A549 (cell line): ENCODE data around the gene POLD4. TPM values are rescaled to one million over a fixed set of nuclear protein-coding genes. Genes with fewer than 3 reads are reported as not detected.

Source experiments
- ATAC-seq, 2 experiments: fragments of 200-7000 bp in 1 of 2; fragments of >200 bp in 1 of 2; cut with Nextera tagmentation in 1 of 2; cut with Tn5 transposase in 1 of 2; 3 replicates each; pipeline versions ENCODE4 v1.8.0 to v1.9.1; 2018 to 2020; ENCODE audit warnings: mild to moderate bottlenecking in 1 of 2, moderate library complexity in 1 of 2
- CTCF ChIA-PET: fragments of 300-600 bp; sonication (Branson Sonifier 250); formaldehyde crosslinking; extraction: SDS; loops from one replicate; lab custom pipeline; 2021; ENCODE audit warnings: antibody characterized with exemption, inconsistent platforms; lab: Yijun Ruan, JAX
- POLR2A ChIA-PET: fragments of 350-600 bp; formaldehyde crosslinking; extraction: SDS; loops from one replicate; lab custom pipeline; 2021; ENCODE audit warnings: antibody characterized with exemption, inconsistent platforms; lab: Yijun Ruan, JAX
- DNase-seq, 2 experiments: peaks; one replicate each; pipeline versions ENCODE4 v3.0.0 to v3.0.0-alpha.2; 2011 to 2016; ENCODE audit warnings: low read depth in 1 of 2, low spot score in 1 of 2
- FAIRE-seq: peaks from 2 replicates; lab custom pipeline; 2011; peaks lifted over from hg19 to GRCh38; lab: Jason Lieb, UNC
- H3K27ac ChIP-seq, 2 experiments: fragments of >200 bp; sonication (Bioruptor Twin); formaldehyde crosslinking; 3 replicates each; pipeline ENCODE4 v1.5.1; 2016 to 2017
- H3K4me1 ChIP-seq: fragments of >200 bp; sonication (Bioruptor Twin); formaldehyde crosslinking; 3 replicates; pipeline ENCODE4 v1.6.1; 2016
- H3K4me2 ChIP-seq: fragments of >200 bp; sonication (Bioruptor Twin); formaldehyde crosslinking; 3 replicates; pipeline ENCODE4 v1.6.1; 2016
- H3K4me3 ChIP-seq: fragments of >200 bp; sonication (Bioruptor Twin); formaldehyde crosslinking; 3 replicates; pipeline ENCODE4 v1.5.1; 2016
- H3K9me3 ChIP-seq: fragments of >200 bp; sonication (Bioruptor Twin); formaldehyde crosslinking; 3 replicates; pipeline ENCODE4 v1.6.1; 2016
- BHLHE40 ChIP-seq: IDR thresholded peaks from 2 replicates; pipeline ENCODE4 v1.6.1; 2012; ENCODE audit warnings: low read depth, low read length, inconsistent platforms
- CEBPB ChIP-seq, 2 experiments: fragments of >200 bp in 1 of 2; sonication (Bioruptor Twin) in 1 of 2; formaldehyde crosslinking in 1 of 2; IDR thresholded peaks; 2 replicates each; pipeline ENCODE4 v1.6.1; 2012 to 2016
- CHD4 ChIP-seq: fragments of 200-600 bp; sonication (generic); IDR thresholded peaks from 2 replicates; pipeline ENCODE4 v1.6.1; 2016; ENCODE audit warnings: antibody characterized with exemption, mild to moderate bottlenecking, borderline replicate concordance
- CTCF ChIP-seq: fragments of >200 bp; sonication (Bioruptor Twin); formaldehyde crosslinking; IDR thresholded peaks from 3 replicates; pipeline ENCODE4 v1.5.1; 2016
- EHF ChIP-seq: fragments of 250-450 bp; sonication (Bioruptor Pico); IDR thresholded peaks from 2 replicates; pipeline ENCODE4 v1.5.0; 2020; ENCODE audit warnings: mild to moderate bottlenecking
- EHMT2 ChIP-seq: fragments of 200-600 bp; sonication (generic); IDR thresholded peaks from 2 replicates; pipeline ENCODE4 v1.6.1; 2016; ENCODE audit warnings: antibody characterized with exemption, low read depth, mild to moderate bottlenecking, moderate library complexity
- EP300 ChIP-seq, 2 experiments: fragments of >200 bp; sonication (Bioruptor Twin); formaldehyde crosslinking; IDR thresholded peaks; 2 replicates in 1 of 2; 3 replicates in 1 of 2; pipeline ENCODE4 v1.6.1; 2016 to 2017
- FOSL2 ChIP-seq, 2 experiments: fragments of 450-650 bp in 1 of 2; fragments of >200 bp in 1 of 2; sonication (Bioruptor Twin) in 1 of 2; formaldehyde crosslinking; IDR thresholded peaks; 2 replicates each; pipeline versions ENCODE4 v1.5.0 to v1.6.1; 2016 to 2020; ENCODE audit warnings: mild to moderate bottlenecking in 1 of 2, moderate library complexity in 1 of 2
- GATA3 ChIP-seq: IDR thresholded peaks from 2 replicates; pipeline ENCODE4 v1.6.1; 2012; ENCODE audit warnings: borderline replicate concordance
- HOXA7 ChIP-seq: fragments of 250-450 bp; sonication (Bioruptor Pico); IDR thresholded peaks from 2 replicates; pipeline ENCODE4 v1.5.0; 2020; ENCODE audit warnings: mild to moderate bottlenecking, moderate library complexity
- HOXB13 ChIP-seq: fragments of 250-450 bp; sonication (Bioruptor Pico); IDR thresholded peaks from 2 replicates; pipeline ENCODE4 v1.5.0; 2020; ENCODE audit warnings: low read depth, mild to moderate bottlenecking, moderate library complexity
- JUN ChIP-seq, 2 experiments: fragments of >200 bp; sonication (Bioruptor Twin); formaldehyde crosslinking; IDR thresholded peaks; 2 replicates in 1 of 2; 3 replicates in 1 of 2; pipeline ENCODE4 v1.6.1; 2016 to 2017
- JUNB ChIP-seq: fragments of >200 bp; sonication (Bioruptor Twin); formaldehyde crosslinking; IDR thresholded peaks from 2 replicates; pipeline ENCODE4 v1.6.1; 2016
- KDM1A ChIP-seq: fragments of 200-600 bp; sonication (generic); IDR thresholded peaks from 2 replicates; pipeline ENCODE4 v1.6.1; 2016; ENCODE audit warnings: low read depth, mild to moderate bottlenecking
- KDM5A ChIP-seq: fragments of 200-600 bp; sonication (generic); IDR thresholded peaks from 2 replicates; pipeline ENCODE4 v1.6.1; 2016; ENCODE audit warnings: antibody characterized with exemption, mild to moderate bottlenecking
- MAX ChIP-seq: IDR thresholded peaks from 2 replicates; pipeline ENCODE4 v1.6.1; 2012
- MYC ChIP-seq: IDR thresholded peaks from 2 replicates; pipeline ENCODE4 v1.6.1; 2012; ENCODE audit warnings: mild to moderate bottlenecking, inconsistent platforms, low read length, improper control_type of control experiment, borderline replicate concordance
- NPAS2 ChIP-seq: fragments of 250-450 bp; sonication (Bioruptor Pico); IDR thresholded peaks from 2 replicates; pipeline ENCODE4 v1.8.0; 2022; ENCODE audit warnings: mild to moderate bottlenecking, moderate library complexity, borderline replicate concordance
- POLR2AphosphoS2 ChIP-seq: conservative IDR thresholded peaks from 2 replicates; pipeline ENCODE4 v1.6.1; 2012; ENCODE audit warnings: low read length, improper control_type of control experiment, inconsistent platforms
- RAD21 ChIP-seq, 2 experiments: fragments of >200 bp in 1 of 2; sonication (Bioruptor Twin) in 1 of 2; formaldehyde crosslinking in 1 of 2; IDR thresholded peaks in 1 of 2; conservative IDR thresholded peaks in 1 of 2; 2 replicates in 1 of 2; 3 replicates in 1 of 2; pipeline ENCODE4 v1.6.1; 2012 to 2018; ENCODE audit warnings: inconsistent platforms in 1 of 2
- RCOR1 ChIP-seq: fragments of 150-350 bp; IDR thresholded peaks from 2 replicates; pipeline ENCODE4 v1.6.1; 2014; ENCODE audit warnings: antibody characterized with exemption, low read length, low read depth
- SMC3 ChIP-seq: fragments of >200 bp; sonication (Bioruptor Twin); formaldehyde crosslinking; IDR thresholded peaks from 3 replicates; pipeline ENCODE4 v1.6.1; 2018; ENCODE audit warnings: inconsistent platforms
- TFCP2L1 ChIP-seq: fragments of 250-450 bp; sonication (Bioruptor Pico); IDR thresholded peaks from 2 replicates; pipeline ENCODE4 v1.5.0; 2021; ENCODE audit warnings: mild to moderate bottlenecking
- ZFP36 ChIP-seq: fragments of 450-650 bp; IDR thresholded peaks from 2 replicates; pipeline ENCODE4 v1.6.1; 2014; ENCODE audit warnings: borderline replicate concordance; ENCODE audit not compliant: partially characterized antibody
- ZNF302 ChIP-seq: fragments of 250-450 bp; sonication (Bioruptor Pico); IDR thresholded peaks from 2 replicates; pipeline ENCODE4 v1.9.0; 2021; ENCODE audit warnings: inconsistent platforms, mild to moderate bottlenecking, moderate library complexity
- ZSCAN20 ChIP-seq: fragments of 250-450 bp; sonication (Bioruptor Pico); IDR thresholded peaks from 2 replicates; pipeline ENCODE4 v1.8.0; 2022; ENCODE audit warnings: mild to moderate bottlenecking, moderate library complexity
- WGBS: methylation state at CpG from one replicate; pipeline ENCODE4 v1.1.6; 2017; ENCODE audit errors: missing lambda C conversion rate; 5-methylcytosine and 5-hydroxymethylcytosine counted together
- polyA plus RNA-seq, 4 experiments: library from polyadenylated mRNA; depleted of rRNA in 3 of 4; stranded (reverse); fragments of >200 nt; fragmentation: RNase III in 1 of 4; extraction: RNeasy Plus Mini Kit Qiagen cat#74134 plus additional on column Dnase treatment in 1 of 4; gene quantifications; 2 replicates in 3 of 4; 3 replicates in 1 of 4; pipeline ENCODE4 v1.2.3, GENCODE V29; 2011 to 2017

POLD4 gene
- polyA plus RNA-seq, 2 of the 4 experiments (the other 2 are of a cell fraction), result 140 to 148 TPM

- TF ChIP-seq POLR2AphosphoS2 (no peak), GATA3 (no peak), TFCP2L1 (CRISPR knock-in tag) (no peak), CHD4 (no peak), RCOR1 (no peak), CEBPB (IDR thresholded peaks at IDR 0.05) (no peak), HOXA7 (CRISPR knock-in tag) (no peak), JUNB (no peak), FOSL2 (IDR thresholded peaks at IDR 0.05) (no peak), FOSL2 (CRISPR knock-in tag; IDR thresholded peaks at IDR 0.05) (no peak)
- TF ChIP-seq, all 56 proteins: peak for 0
Observed at GRCh38 chr11:67387518-67387917, 34.2 kb upstream of the POLD4 start (continued).

- ChIA-PET CTCF (interaction anchor here (1.3 to 46.2 kb wide), 5 partner anchors 5 to 69 kb away, joined by 3 to 1913 read pairs (median 626); partner anchors contain the start of genes CLCF1, POLD4, PPP1CA and RAD9A), POLR2A (interaction anchor here (0.6 kb wide), 1 partner anchor 121 kb away, joined by 3 read pairs; the partner anchor contains the start of gene CDK2AP2)
- TF ChIP-seq KDM1A (no peak), HOXB13 (CRISPR knock-in tag) (no peak), EP300 (IDR thresholded peaks at IDR 0.05) (no peak)
- Histone ChIP-seq H3K4me2 (no peak overlapping the region), H3K9me3 (no peaks in the 10 kb centered on the region), H3K4me3 (no peak overlapping the region), H3K27ac (peak overlapping the region in 1 of 2 experiments; percentile 62; a peak in 3 of 6 replicates), H3K4me1 (peaks cover 43% of the 10 kb centered on the region)
- no peak for DNase-seq
- 67% methylated on average over 9 of the region's 9 CpGs for WGBS
- FAIRE-seq, result no peak
- no peak for ATAC-seq
Observed at GRCh38 chr11:67387069-67387468, 33.7 kb upstream of the POLD4 start.

- peaks cover 58% of the 10 kb centered on the region for H3K4me1 ChIP-seq
- peak; percentile 13 to 59; a peak in 5 of 6 replicates for ATAC-seq
- ChIA-PET POLR2A (interaction anchor here (0.6 to 7.7 kb wide), 3 partner anchors 11 to 39 kb away, joined by 3 to 129 read pairs (median 5); partner anchors contain the start of gene POLD4), CTCF (interaction anchor here (0.6 to 46.2 kb wide), 8 partner anchors 4 to 122 kb away, joined by 3 to 1913 read pairs (median 146); partner anchors contain the start of genes CLCF1, POLD4, PPP1CA and RAD9A)
- peak in 1 of 2 experiments; percentile 77 for DNase-seq
- WGBS, result 23% methylated on average over 3 of the region's 3 CpGs
- H3K4me3 ChIP-seq, result no peak overlapping the region
- peak overlapping the region; percentile 72 to 86 for H3K27ac ChIP-seq
- FAIRE-seq, result no peak
- no peaks in the 10 kb centered on the region for H3K9me3 ChIP-seq
- H3K4me2 ChIP-seq, result peak overlapping the region; percentile 67
- TF ChIP-seq FOSL2 (IDR thresholded peaks at IDR 0.05) (no peak), FOSL2 (CRISPR knock-in tag; IDR thresholded peaks at IDR 0.05) (peak; percentile 26; the same call in 1 of the 2 replicates), ZNF302 (no peak), BHLHE40 (no peak), CEBPB (IDR thresholded peaks at IDR 0.05) (0 out of 4 replicates have a peak, but pooled peaks of 1 of the 2 experiments have one; percentile 5)
Observed at GRCh38 chr11:67384851-67385366, 31.6 kb upstream of the POLD4 start.

- ChIA-PET CTCF (interaction anchor here (0.6 to 46.2 kb wide), 49 partner anchors 1 to 572 kb away, joined by 3 to 1913 read pairs (median 4); partner anchors contain the start of genes CLCF1, POLD4, PPP1CA and RAD9A), POLR2A (interaction anchor here (1.2 to 7.7 kb wide), 7 partner anchors 8 to 37 kb away, joined by 3 to 129 read pairs (median 7); partner anchors contain the start of genes POLD4 and PPP1CA)
- TF ChIP-seq EHMT2 (no peak), KDM1A (no peak), MAX (peak; percentile 48; the same call in 1 of the 2 replicates), ZFP36 (peak; percentile 86), POLR2AphosphoS2 (no peak), MYC (no peak), KDM5A (no peak), CTCF (peak; percentile 98), NPAS2 (CRISPR knock-in tag) (no peak), RAD21 (conservative IDR thresholded peaks at IDR 0.05 in 1 of 2, IDR thresholded peaks at IDR 0.05 in 1 of 2) (peak; percentile 99 to 100), JUN (IDR thresholded peaks at IDR 0.05) (peak in 1 of 2 experiments; percentile 50; a peak in 2 of 5 replicates), EHF (CRISPR knock-in tag) (peak; percentile 29; the same call in 1 of the 2 replicates), ZSCAN20 (CRISPR knock-in tag) (no peak), SMC3 (peak; percentile 99)
- Histone ChIP-seq H3K9me3 (no peaks in the 10 kb centered on the region), H3K4me1 (peaks cover 82% of the 10 kb centered on the region), H3K4me2 (peak overlapping the region; percentile 95), H3K4me3 (no peak overlapping the region), H3K27ac (peak overlapping the region; percentile 95 to 100)
- peak; percentile 63 to 65 for ATAC-seq
- peak; percentile 74 to 83 for DNase-seq
- 34% methylated on average over 16 of the region's 16 CpGs for WGBS
- no peak for FAIRE-seq
Observed at GRCh38 chr11:67382276-67383136, 29.2 kb upstream of the POLD4 start.
